ENCODE data around the gene SFTA2. TPM values are rescaled to one million over a fixed set of nuclear protein-coding genes. Genes with fewer than 3 reads are reported as not detected.
"Not testable (repeated sequence)": the region's sequence is repeated elsewhere in the genome, so short reads cannot be mapped to it uniquely, and the experiment has no call there.

Gene SFTA2
- total RNA-seq, 2 experiments from 2014 or later: not detected

- H3K4me1 Mint-ChIP-seq (ENCODE audit: low read depth): peaks cover 20% of the 10 kb centered on the region
- H3K36me3 Mint-ChIP-seq (ENCODE audit: low read depth): peaks cover 34% of the 10 kb centered on the region
- CTCF ChIA-PET: interaction anchor here (0.6 to 2.1 kb wide), 4 partner anchors 78 to 169 kb away, joined by 3 to 7 read pairs (median 5); no protein-coding TSS in a partner anchor
- H3K4me3 Mint-ChIP-seq: no peak overlapping the region
- H3K9me3 Mint-ChIP-seq: no peaks in the 10 kb centered on the region
- no peak overlapping the region for H3K27ac Mint-ChIP-seq
- no peak for DNase-seq
- intact Hi-C loops (cut with micrococcal nuclease): no loop called here
- no peaks in the 10 kb centered on the region for H3K27me3 Mint-ChIP-seq (ENCODE audit: low read depth)
Measured at GRCh38 chr6:30918670-30919069, 13.3 kb downstream of the SFTA2 start.

DNA sequence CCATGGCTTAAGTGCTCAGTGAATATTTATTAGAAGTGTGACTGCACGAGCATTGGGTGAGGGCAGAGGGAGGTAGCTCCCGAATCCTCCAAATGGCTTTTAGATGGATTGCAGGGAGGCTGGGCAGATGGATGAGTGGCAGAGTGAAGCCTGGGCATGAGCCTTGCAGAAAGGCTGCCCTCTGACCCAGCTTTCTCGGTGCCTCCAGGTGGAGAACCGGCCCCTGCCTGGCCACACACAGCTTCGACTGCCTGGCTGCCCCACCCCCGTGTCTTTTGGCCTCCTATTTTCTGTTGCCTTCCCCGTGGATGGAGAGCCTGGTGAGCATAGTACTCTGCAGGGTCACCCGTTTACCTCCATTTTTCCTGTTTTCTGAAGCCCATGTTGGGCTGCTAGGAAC is 14.5 kb downstream of the SFTA2 start:
- Mint-ChIP-seq H3K36me3 (ENCODE audit: low read depth) (peaks cover 39% of the 10 kb centered on the region), H3K27me3 (ENCODE audit: low read depth) (no peaks in the 10 kb centered on the region), H3K4me3 (no peak overlapping the region), H3K27ac (no peak overlapping the region), H3K4me1 (ENCODE audit: low read depth) (peaks cover 26% of the 10 kb centered on the region), H3K9me3 (no peaks in the 10 kb centered on the region)
- no peak for DNase-seq
- CTCF ChIA-PET: interaction anchor here (5.8 kb wide), 1 partner anchor 163 kb away, joined by 73 read pairs; no protein-coding TSS in a partner anchor
- intact Hi-C loops (cut with micrococcal nuclease): no loop called here

- Mint-ChIP-seq H3K4me3 (no peak overlapping the region), H3K27ac (peak overlapping the region; percentile 16), H3K4me1 (ENCODE audit: low read depth) (peaks cover 26% of the 10 kb centered on the region), H3K9me3 (no peaks in the 10 kb centered on the region), H3K36me3 (ENCODE audit: low read depth) (peaks cover 40% of the 10 kb centered on the region), H3K27me3 (ENCODE audit: low read depth) (no peaks in the 10 kb centered on the region)
- no peak for DNase-seq
- intact Hi-C loops (cut with micrococcal nuclease): no loop called here
- CTCF ChIA-PET: interaction anchor here (4.7 to 5.8 kb wide), 2 partner anchors 88 to 164 kb away, joined by 39 to 73 read pairs; no protein-coding TSS in a partner anchor
Measured at GRCh38 chr6:30917041-30917440, 14.9 kb downstream of the SFTA2 start.

- Mint-ChIP-seq H3K27me3 (ENCODE audit: low read depth) (no peaks in the 10 kb centered on the region), H3K27ac (peak overlapping the region; percentile 26), H3K36me3 (ENCODE audit: low read depth) (peaks cover 41% of the 10 kb centered on the region), H3K9me3 (no peaks in the 10 kb centered on the region), H3K4me3 (peak overlapping the region; percentile 87), H3K4me1 (ENCODE audit: low read depth) (peaks cover 26% of the 10 kb centered on the region)
- peak; percentile 21 for DNase-seq
- intact Hi-C loops (cut with micrococcal nuclease): loop anchor here (1.0 kb wide), 4 partner anchors 127 to 172 kb away; no protein-coding TSS in a partner anchor
- CTCF ChIA-PET: interaction anchor here (0.5 to 5.8 kb wide), 19 partner anchors 10 to 185 kb away, joined by 3 to 73 read pairs (median 5); no protein-coding TSS in a partner anchor
Measured at GRCh38 chr6:30915591-30915946, 16.4 kb downstream of the SFTA2 start.

- Mint-ChIP-seq H3K27me3 (ENCODE audit: low read depth) (no peaks in the 10 kb centered on the region), H3K4me1 (ENCODE audit: low read depth) (peaks cover 26% of the 10 kb centered on the region), H3K36me3 (ENCODE audit: low read depth) (peaks cover 39% of the 10 kb centered on the region), H3K9me3 (no peaks in the 10 kb centered on the region), H3K27ac (peak overlapping the region; percentile 86), H3K4me3 (peak overlapping the region; percentile 87)
- CTCF ChIA-PET: interaction anchor here (0.6 to 5.8 kb wide), 19 partner anchors 9 to 184 kb away, joined by 3 to 73 read pairs (median 5); no protein-coding TSS in a partner anchor
- intact Hi-C loops (cut with micrococcal nuclease): loop anchor here (1.0 to 5.0 kb wide), 8 partner anchors 87 to 373 kb away; partner anchors contain the start of genes GNL1 and PRR3
- DNase-seq: no peak
Measured at GRCh38 chr6:30914854-30915590, 16.9 kb downstream of the SFTA2 start.

- H3K27me3 Mint-ChIP-seq (ENCODE audit: low read depth): no peaks in the 10 kb centered on the region
Measured at GRCh38 chr6:30914076-30914853, 17.7 kb downstream of the SFTA2 start, which contains the start of gene VARS2. TSS of gene VARS2 (plus strand) at chr6:30914238. CDS start at chr6:30914837, 599 bp downstream.

DNA sequence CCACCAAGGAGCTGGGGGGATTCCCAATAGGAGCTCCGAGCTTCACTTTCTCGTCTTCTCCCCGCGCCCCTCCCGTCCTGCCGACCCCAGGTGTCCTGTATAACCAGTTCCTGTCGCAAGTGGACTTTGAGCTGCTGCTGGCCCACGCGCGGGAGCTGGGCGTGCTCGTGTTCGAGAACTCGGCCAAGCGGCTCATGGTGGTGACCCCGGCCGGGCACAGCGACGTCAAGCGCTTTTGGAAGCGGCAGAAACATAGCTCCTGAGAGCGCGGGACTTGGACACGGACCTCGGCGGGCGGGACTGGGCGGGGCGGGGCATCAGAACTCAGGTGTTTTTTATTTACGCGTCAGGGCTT is 18.3 kb downstream of the SFTA2 start:
- CTCF ChIA-PET: interaction anchor here (0.6 to 5.8 kb wide), 15 partner anchors 8 to 172 kb away, joined by 3 to 73 read pairs (median 4); partner anchors contain the start of gene IER3
- Mint-ChIP-seq H3K4me3 (peak overlapping the region; percentile 87), H3K4me1 (ENCODE audit: low read depth) (peaks cover 33% of the 10 kb centered on the region), H3K27ac (peak overlapping the region; percentile 27), H3K9me3 (no peaks in the 10 kb centered on the region), H3K27me3 (ENCODE audit: low read depth) (no peaks in the 10 kb centered on the region), H3K36me3 (ENCODE audit: low read depth) (peaks cover 35% of the 10 kb centered on the region)
- no peak for DNase-seq
- intact Hi-C loops (cut with micrococcal nuclease): loop anchor here (1.0 to 5.0 kb wide), 4 partner anchors 85 to 371 kb away; partner anchors contain the start of genes GNL1 and PRR3

More at GRCh38 chr6:30914076-30914853, 17.7 kb downstream of the SFTA2 start, which contains the start of gene VARS2:
- Mint-ChIP-seq H3K4me1 (ENCODE audit: low read depth) (peaks cover 28% of the 10 kb centered on the region), H3K36me3 (ENCODE audit: low read depth) (peaks cover 37% of the 10 kb centered on the region), H3K4me3 (peak within 1 kb of the TSS; percentile 87), H3K9me3 (no peaks in the 10 kb centered on the region), H3K27ac (peak within 1 kb of the TSS; percentile 86)
- DNase-seq: peak; percentile 90
- intact Hi-C loops (cut with micrococcal nuclease): loop anchor here (1.0 to 5.0 kb wide), 4 partner anchors 86 to 372 kb away; partner anchors contain the start of genes GNL1 and PRR3
- CTCF ChIA-PET: interaction anchor here (0.6 to 5.8 kb wide), 23 partner anchors 8 to 173 kb away, joined by 3 to 73 read pairs (median 5); partner anchors contain the start of gene IER3

- CTCF ChIA-PET: interaction anchor here (0.9 to 5.8 kb wide), 12 partner anchors 9 to 175 kb away, joined by 3 to 73 read pairs (median 4); partner anchors contain the start of gene IER3
- Mint-ChIP-seq H3K27me3 (ENCODE audit: low read depth) (no peaks in the 10 kb centered on the region), H3K9me3 (no peaks in the 10 kb centered on the region), H3K36me3 (ENCODE audit: low read depth) (peaks cover 31% of the 10 kb centered on the region), H3K4me1 (ENCODE audit: low read depth) (peaks cover 41% of the 10 kb centered on the region), H3K4me3 (peak overlapping the region; percentile 87), H3K27ac (no peak overlapping the region)
- intact Hi-C loops (cut with micrococcal nuclease): loop anchor here (5.0 kb wide), 2 partner anchors 356 to 371 kb away; partner anchors contain the start of genes GNL1 and PRR3
- DNase-seq: no peak
Measured at GRCh38 chr6:30912746-30913520, 19.0 kb downstream of the SFTA2 start.

- H3K27me3 Mint-ChIP-seq (ENCODE audit: low read depth); H3K4me3 Mint-ChIP-seq; H3K9me3 Mint-ChIP-seq; CTCF ChIA-PET; H3K27ac Mint-ChIP-seq; DNase-seq: not testable (repeated sequence)
- Mint-ChIP-seq H3K36me3 (ENCODE audit: low read depth) (peaks cover 17% of the 10 kb centered on the region), H3K4me1 (ENCODE audit: low read depth) (peaks cover 28% of the 10 kb centered on the region)
- intact Hi-C loops (cut with micrococcal nuclease): loop anchor here (5.0 kb wide), 2 partner anchors 353 to 368 kb away; partner anchors contain the start of genes GNL1 and PRR3
Measured at GRCh38 chr6:30910473-30910872, 21.5 kb downstream of the SFTA2 start.

GRCh38 chr6:30908700-30909099 is 23.3 kb downstream of the SFTA2 start:
- intact Hi-C loops (cut with micrococcal nuclease): loop anchor here (1.0 to 2.0 kb wide), 3 partner anchors 24 to 291 kb away; partner anchors contain the start of genes DDR1, MDC1, MRPS18B and PPP1R10
- no peak for DNase-seq
- Mint-ChIP-seq H3K36me3 (ENCODE audit: low read depth) (peaks cover 17% of the 10 kb centered on the region), H3K27ac (no peak overlapping the region), H3K4me1 (ENCODE audit: low read depth) (peaks cover 23% of the 10 kb centered on the region), H3K9me3 (no peaks in the 10 kb centered on the region), H3K4me3 (peak overlapping the region; percentile 99), H3K27me3 (ENCODE audit: low read depth) (no peaks in the 10 kb centered on the region)
- CTCF ChIA-PET: interaction anchor here (1.2 kb wide), 1 partner anchor 80 kb away, joined by 4 read pairs; no protein-coding TSS in a partner anchor

All from activated naive CD4-positive, alpha-beta T cell treated with anti-CD3 and anti-CD28 coated beads for 36 hours (primary cell).